ENCODE results near the gene CUBN. TPM values are rescaled to one million over a fixed set of nuclear protein-coding genes. Genes with fewer than 3 reads are reported as not detected.

The CUBN gene
- total and polyA plus RNA-seq, 9 of the 15 experiments (the other 6 are each of a cell fraction or from before 2014, with no cell fraction given) = 0.04 to 0.33 (median 0.09) TPM

DNA sequence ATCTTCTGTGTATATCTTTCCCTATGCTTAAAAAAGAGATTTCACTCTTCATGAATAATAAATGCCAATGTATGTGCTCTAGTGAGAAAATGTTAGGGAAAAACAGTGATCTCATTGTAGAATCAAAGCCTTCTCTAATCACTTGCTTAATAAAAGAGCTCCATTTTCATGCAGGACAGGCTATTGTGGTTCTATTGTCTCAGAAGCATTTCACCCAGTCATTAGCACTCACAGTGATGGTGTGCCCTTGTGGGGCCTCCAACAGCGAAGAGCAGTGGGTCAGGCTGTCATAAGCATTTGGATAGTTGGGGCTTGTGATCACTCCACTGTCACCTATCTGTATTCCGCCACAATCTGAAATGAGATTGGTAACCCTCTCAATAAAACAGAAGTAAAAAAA is 228.5 kb downstream of the CUBN start (continued):
- no peak for TF ChIP-seq FOS (IDR thresholded peaks at IDR 0.05; ENCODE audit: extremely low read depth, insufficient read length)
- TF ChIP-seq MAFG (tag; conservative IDR thresholded peaks at IDR 0.05) = no peak
- TF ChIP-seq, protein P1, sequence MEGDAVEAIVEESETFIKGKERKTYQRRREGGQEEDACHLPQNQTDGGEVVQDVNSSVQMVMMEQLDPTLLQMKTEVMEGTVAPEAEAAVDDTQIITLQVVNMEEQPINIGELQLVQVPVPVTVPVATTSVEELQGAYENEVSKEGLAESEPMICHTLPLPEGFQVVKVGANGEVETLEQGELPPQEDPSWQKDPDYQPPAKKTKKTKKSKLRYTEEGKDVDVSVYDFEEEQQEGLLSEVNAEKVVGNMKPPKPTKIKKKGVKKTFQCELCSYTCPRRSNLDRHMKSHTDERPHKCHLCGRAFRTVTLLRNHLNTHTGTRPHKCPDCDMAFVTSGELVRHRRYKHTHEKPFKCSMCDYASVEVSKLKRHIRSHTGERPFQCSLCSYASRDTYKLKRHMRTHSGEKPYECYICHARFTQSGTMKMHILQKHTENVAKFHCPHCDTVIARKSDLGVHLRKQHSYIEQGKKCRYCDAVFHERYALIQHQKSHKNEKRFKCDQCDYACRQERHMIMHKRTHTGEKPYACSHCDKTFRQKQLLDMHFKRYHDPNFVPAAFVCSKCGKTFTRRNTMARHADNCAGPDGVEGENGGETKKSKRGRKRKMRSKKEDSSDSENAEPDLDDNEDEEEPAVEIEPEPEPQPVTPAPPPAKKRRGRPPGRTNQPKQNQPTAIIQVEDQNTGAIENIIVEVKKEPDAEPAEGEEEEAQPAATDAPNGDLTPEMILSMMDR (IDR thresholded peaks at IDR 0.05 in 2 of 3, conservative IDR thresholded peaks at IDR 0.05 in 1 of 3; ENCODE audit: insufficient read depth in 2 of 3, low read depth in 1 of 3, low read length in 3 of 3) = no peak
- TF ChIP-seq, protein P2, sequence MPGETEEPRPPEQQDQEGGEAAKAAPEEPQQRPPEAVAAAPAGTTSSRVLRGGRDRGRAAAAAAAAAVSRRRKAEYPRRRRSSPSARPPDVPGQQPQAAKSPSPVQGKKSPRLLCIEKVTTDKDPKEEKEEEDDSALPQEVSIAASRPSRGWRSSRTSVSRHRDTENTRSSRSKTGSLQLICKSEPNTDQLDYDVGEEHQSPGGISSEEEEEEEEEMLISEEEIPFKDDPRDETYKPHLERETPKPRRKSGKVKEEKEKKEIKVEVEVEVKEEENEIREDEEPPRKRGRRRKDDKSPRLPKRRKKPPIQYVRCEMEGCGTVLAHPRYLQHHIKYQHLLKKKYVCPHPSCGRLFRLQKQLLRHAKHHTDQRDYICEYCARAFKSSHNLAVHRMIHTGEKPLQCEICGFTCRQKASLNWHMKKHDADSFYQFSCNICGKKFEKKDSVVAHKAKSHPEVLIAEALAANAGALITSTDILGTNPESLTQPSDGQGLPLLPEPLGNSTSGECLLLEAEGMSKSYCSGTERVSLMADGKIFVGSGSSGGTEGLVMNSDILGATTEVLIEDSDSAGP (CRISPR knock-in tag; IDR thresholded peaks at IDR 0.05) = no peak
- TF ChIP-seq ZNF184 (CRISPR knock-in tag; IDR thresholded peaks at IDR 0.05) = no peak
- TF ChIP-seq, protein P3, sequence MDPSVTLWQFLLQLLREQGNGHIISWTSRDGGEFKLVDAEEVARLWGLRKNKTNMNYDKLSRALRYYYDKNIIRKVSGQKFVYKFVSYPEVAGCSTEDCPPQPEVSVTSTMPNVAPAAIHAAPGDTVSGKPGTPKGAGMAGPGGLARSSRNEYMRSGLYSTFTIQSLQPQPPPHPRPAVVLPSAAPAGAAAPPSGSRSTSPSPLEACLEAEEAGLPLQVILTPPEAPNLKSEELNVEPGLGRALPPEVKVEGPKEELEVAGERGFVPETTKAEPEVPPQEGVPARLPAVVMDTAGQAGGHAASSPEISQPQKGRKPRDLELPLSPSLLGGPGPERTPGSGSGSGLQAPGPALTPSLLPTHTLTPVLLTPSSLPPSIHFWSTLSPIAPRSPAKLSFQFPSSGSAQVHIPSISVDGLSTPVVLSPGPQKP (CRISPR knock-in tag; IDR thresholded peaks at IDR 0.05) = no peak

DNA sequence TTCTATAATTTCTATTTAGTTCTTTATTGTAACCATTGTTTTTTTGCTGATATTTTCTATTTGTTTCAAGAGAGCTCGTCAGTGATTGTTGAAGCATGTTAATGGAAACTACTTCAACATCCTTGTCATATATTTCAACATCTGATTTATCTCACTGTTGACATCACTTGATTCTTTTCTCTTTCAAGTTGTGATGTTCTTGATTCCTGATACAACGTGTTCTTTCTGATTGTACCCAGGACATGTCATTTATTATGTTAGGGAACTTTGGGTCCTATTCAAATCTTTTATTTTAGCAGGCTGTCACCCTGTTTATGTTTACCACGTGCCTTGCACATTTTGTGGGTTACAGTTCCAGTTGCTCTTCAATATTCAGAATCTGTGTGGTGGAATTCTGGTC is 232.6 kb downstream of the CUBN start:
- Histone ChIP-seq H3K4me1 (replicated peaks in 1 of 2; ENCODE audit: control insufficient read depth in 2 of 2, insufficient read depth in 2 of 2, low read length in 2 of 2) (no peaks in the 10 kb centered on the region), H3K9ac (ENCODE audit: insufficient read depth in 1 of 2, low read depth in 2 of 2, low read length in 2 of 2) (no peak overlapping the region), H2AFZ (ENCODE audit: low read depth, low read length) (no peak overlapping the region), H3K27ac (ENCODE audit: extremely low read depth, low read depth, low read length) (no peak overlapping the region), H3K27me3 (ENCODE audit: control insufficient read depth in 2 of 2, insufficient read depth in 2 of 2, low read length in 2 of 2) (no peaks in the 10 kb centered on the region), H3K9me1 (ENCODE audit: control insufficient read depth, insufficient read depth, low read length) (no peaks in the 10 kb centered on the region), H3K36me3 (ENCODE audit: control insufficient read depth, insufficient read depth, low read length) (no peaks in the 10 kb centered on the region), H3K79me2 (ENCODE audit: control insufficient read depth, insufficient read depth, low read length) (no peaks in the 10 kb centered on the region), H3K9me3 (replicated peaks; ENCODE audit: control insufficient read depth, insufficient read depth, low read depth, low read length) (no peaks in the 10 kb centered on the region), H3K4me3 (no peak overlapping the region), H4K20me1 (replicated peaks; ENCODE audit: control insufficient read depth, insufficient read depth, low read length) (no peaks in the 10 kb centered on the region), H3K4me2 (ENCODE audit: insufficient read depth, low read length) (no peak overlapping the region)
- in situ Hi-C loops (cut with MboI) = no loop called here
- no peak for FAIRE-seq
- ATAC-seq = no peak
- 11% methylated on average over 3 of the region's 3 CpGs for WGBS (ENCODE audit: insufficient coverage, low coverage, missing lambda C conversion rate)
- POLR2A ChIA-PET = no interaction called here
- intact Hi-C loops (cut with micrococcal nuclease) = no loop called here
- CTCF ChIA-PET (ENCODE audit: low intra/inter-chr PET ratio) = no interaction called here
- BruUV-seq (replicated peaks) = no TSS peak
- DNase-seq (ENCODE audit: extremely low read depth in 1 of 4, low spot score in 3 of 4) = no peak
- TF ChIP-seq, protein P4, sequence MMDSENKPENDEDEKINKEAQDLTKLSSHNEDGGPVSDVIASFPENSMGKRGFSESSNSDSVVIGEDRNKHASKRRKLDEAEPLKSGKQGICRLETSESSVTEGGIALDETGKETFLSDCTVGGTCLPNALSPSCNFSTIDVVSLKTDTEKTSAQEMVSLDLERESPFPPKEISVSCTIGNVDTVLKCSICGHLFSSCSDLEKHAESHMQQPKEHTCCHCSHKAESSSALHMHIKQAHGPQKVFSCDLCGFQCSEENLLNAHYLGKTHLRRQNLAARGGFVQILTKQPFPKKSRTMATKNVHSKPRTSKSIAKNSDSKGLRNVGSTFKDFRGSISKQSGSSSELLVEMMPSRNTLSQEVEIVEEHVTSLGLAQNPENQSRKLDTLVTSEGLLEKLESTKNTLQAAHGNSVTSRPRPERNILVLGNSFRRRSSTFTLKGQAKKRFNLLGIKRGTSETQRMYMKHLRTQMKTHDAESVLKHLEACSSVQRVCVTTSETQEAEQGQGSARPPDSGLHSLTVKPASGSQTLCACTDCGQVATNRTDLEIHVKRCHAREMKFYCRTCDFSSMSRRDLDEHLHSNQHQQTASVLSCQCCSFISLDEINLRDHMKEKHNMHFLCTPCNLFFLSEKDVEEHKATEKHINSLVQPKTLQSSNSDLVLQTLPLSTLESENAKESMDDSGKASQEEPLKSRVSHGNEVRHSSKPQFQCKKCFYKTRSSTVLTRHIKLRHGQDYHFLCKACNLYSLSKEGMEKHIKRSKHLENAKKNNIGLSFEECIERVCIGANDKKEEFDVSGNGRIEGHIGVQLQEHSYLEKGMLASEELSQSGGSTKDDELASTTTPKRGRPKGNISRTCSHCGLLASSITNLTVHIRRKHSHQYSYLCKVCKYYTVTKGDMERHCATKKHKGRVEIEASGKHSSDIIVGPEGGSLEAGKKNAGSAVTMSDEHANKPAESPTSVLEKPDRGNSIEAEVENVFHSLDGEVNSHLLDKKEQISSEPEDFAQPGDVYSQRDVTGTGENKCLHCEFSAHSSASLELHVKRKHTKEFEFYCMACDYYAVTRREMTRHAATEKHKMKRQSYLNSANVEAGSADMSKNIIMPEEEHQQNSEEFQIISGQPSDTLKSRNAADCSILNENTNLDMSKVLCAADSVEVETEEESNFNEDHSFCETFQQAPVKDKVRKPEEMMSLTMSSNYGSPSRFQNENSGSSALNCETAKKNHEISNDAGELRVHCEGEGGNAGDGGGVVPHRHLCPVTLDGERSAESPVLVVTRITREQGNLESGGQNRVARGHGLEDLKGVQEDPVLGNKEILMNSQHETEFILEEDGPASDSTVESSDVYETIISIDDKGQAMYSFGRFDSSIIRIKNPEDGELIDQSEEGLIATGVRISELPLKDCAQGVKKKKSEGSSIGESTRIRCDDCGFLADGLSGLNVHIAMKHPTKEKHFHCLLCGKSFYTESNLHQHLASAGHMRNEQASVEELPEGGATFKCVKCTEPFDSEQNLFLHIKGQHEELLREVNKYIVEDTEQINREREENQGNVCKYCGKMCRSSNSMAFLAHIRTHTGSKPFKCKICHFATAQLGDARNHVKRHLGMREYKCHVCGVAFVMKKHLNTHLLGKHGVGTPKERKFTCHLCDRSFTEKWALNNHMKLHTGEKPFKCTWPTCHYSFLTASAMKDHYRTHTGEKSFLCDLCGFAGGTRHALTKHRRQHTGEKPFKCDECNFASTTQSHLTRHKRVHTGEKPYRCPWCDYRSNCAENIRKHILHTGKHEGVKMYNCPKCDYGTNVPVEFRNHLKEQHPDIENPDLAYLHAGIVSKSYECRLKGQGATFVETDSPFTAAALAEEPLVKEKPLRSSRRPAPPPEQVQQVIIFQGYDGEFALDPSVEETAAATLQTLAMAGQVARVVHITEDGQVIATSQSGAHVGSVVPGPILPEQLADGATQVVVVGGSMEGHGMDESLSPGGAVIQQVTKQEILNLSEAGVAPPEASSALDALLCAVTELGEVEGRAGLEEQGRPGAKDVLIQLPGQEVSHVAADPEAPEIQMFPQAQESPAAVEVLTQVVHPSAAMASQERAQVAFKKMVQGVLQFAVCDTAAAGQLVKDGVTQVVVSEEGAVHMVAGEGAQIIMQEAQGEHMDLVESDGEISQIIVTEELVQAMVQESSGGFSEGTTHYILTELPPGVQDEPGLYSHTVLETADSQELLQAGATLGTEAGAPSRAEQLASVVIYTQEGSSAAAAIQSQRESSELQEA (IDR thresholded peaks at IDR 0.05; ENCODE audit: low read depth) = no peak
- TF ChIP-seq BRD9 (IDR thresholded peaks at IDR 0.05; ENCODE audit: low read depth, partially characterized antibody) = no peak
- TF ChIP-seq ELF2 (CRISPR knock-in tag; IDR thresholded peaks at IDR 0.05) = no peak

Data from K562 (cell line).